Liver (tissue), 9 donors: ENCODE results near the gene CFAP45. TPM values are rescaled to one million over a fixed set of nuclear protein-coding genes. Genes with fewer than 3 reads are reported as not detected.

Source experiments
- DNase-seq: peaks from one replicate; pipeline ENCODE4 v3.0.0-alpha.2; 2017; ENCODE audit warnings: low spot score
- H3K27ac ChIP-seq, 2 donors: one replicate each; pipeline ENCODE4 v1.7.0; 2013; ENCODE audit warnings: inconsistent platforms in 2 of 2, low read length in 2 of 2, control low read depth in 1 of 2, low read depth in 1 of 2, mild to moderate bottlenecking in 1 of 2
- H3K27me3 ChIP-seq, 4 donors: one replicate each; pipeline versions ENCODE4 v1.6.1 to v1.7.0; 2013; ENCODE audit warnings: low read length in 3 of 4, inconsistent platforms in 1 of 4, mild to moderate bottlenecking in 1 of 4, moderate library complexity in 1 of 4; ENCODE audit not compliant: control insufficient read depth in 4 of 4, insufficient read depth in 4 of 4
- H3K36me3 ChIP-seq, 4 donors: one replicate each; pipeline versions ENCODE4 v1.6.1 to v1.7.0; 2013; ENCODE audit warnings: low read length in 3 of 4, mild to moderate bottlenecking in 3 of 4, low read depth in 1 of 4, moderate library complexity in 1 of 4; ENCODE audit not compliant: control insufficient read depth in 4 of 4, insufficient read depth in 3 of 4
- H3K4me1 ChIP-seq, 4 donors: one replicate each; pipeline versions ENCODE4 v1.6.1 to v1.7.0; 2013; ENCODE audit warnings: low read length in 3 of 4, mild to moderate bottlenecking in 3 of 4, moderate library complexity in 1 of 4; ENCODE audit not compliant: control insufficient read depth in 4 of 4, insufficient read depth in 4 of 4
- H3K4me3 ChIP-seq, 3 donors: one replicate each; pipeline versions ENCODE4 v1.6.1 to v1.7.0; 2013; ENCODE audit warnings: low read length in 3 of 3, control low read depth in 1 of 3, low read depth in 1 of 3, mild to moderate bottlenecking in 1 of 3
- H3K9ac ChIP-seq, 2 donors: one replicate each; pipeline ENCODE4 v1.7.0; 2013; ENCODE audit warnings: low read length in 2 of 2, mild to moderate bottlenecking in 2 of 2, moderate library complexity in 2 of 2, control low read depth in 1 of 2, low read depth in 1 of 2
- H3K9me3 ChIP-seq, 4 donors: one replicate each; pipeline versions ENCODE4 v1.6.1 to v1.7.0; 2013; ENCODE audit warnings: low read length in 3 of 4; ENCODE audit not compliant: control insufficient read depth in 4 of 4
- EGR1 ChIP-seq, 2 donors: IDR thresholded peaks; 2 replicates each; pipeline ENCODE4 v1.6.1; 2016 to 2018; ENCODE audit warnings: antibody characterized with exemption in 2 of 2, low read depth in 2 of 2
- FOXA1 ChIP-seq: IDR thresholded peaks from 2 replicates; pipeline ENCODE4 v1.6.1; 2016; ENCODE audit warnings: antibody characterized with exemption
- FOXA2 ChIP-seq: IDR thresholded peaks from 2 replicates; pipeline ENCODE4 v1.6.1; 2016; ENCODE audit warnings: antibody characterized with exemption
- GABPA ChIP-seq, 2 donors: IDR thresholded peaks in 1 of 2; conservative IDR thresholded peaks in 1 of 2; 2 replicates each; pipeline ENCODE4 v1.6.1; 2016; ENCODE audit warnings: antibody characterized with exemption in 2 of 2, mild to moderate bottlenecking in 1 of 2, moderate library complexity in 1 of 2
- HNF4A ChIP-seq, 2 donors: conservative IDR thresholded peaks; 2 replicates each; pipeline ENCODE4 v1.6.1; 2016; ENCODE audit warnings: antibody characterized with exemption in 2 of 2, mild to moderate bottlenecking in 2 of 2
- HNF4G ChIP-seq: IDR thresholded peaks from 2 replicates; pipeline ENCODE4 v1.6.1; 2016; ENCODE audit warnings: antibody characterized with exemption
- JUND ChIP-seq, 2 donors: IDR thresholded peaks; 2 replicates each; pipeline ENCODE4 v1.6.1; 2016; ENCODE audit warnings: antibody characterized with exemption in 2 of 2
- NR2F2 ChIP-seq: IDR thresholded peaks from 2 replicates; pipeline ENCODE4 v1.6.1; 2016; ENCODE audit warnings: antibody characterized with exemption
- RAD21 ChIP-seq, 2 donors: IDR thresholded peaks; 2 replicates each; pipeline ENCODE4 v1.6.1; 2016; ENCODE audit warnings: antibody characterized with exemption in 2 of 2, mild to moderate bottlenecking in 2 of 2
- RXRA ChIP-seq, 2 donors: IDR thresholded peaks; 2 replicates each; pipeline ENCODE4 v1.6.1; 2017 to 2018; ENCODE audit warnings: antibody characterized with exemption in 2 of 2, mild to moderate bottlenecking in 1 of 2
- SP1 ChIP-seq: IDR thresholded peaks from 2 replicates; pipeline ENCODE4 v1.6.1; 2018; ENCODE audit warnings: antibody characterized with exemption, mild to moderate bottlenecking
- TAF1 ChIP-seq: conservative IDR thresholded peaks from 2 replicates; pipeline ENCODE4 v1.6.1; 2016; ENCODE audit warnings: antibody characterized with exemption, mild to moderate bottlenecking
- ZBTB33 ChIP-seq: IDR thresholded peaks from 2 replicates; pipeline ENCODE4 v1.6.1; 2016; ENCODE audit warnings: antibody characterized with exemption
- WGBS: extraction: QIAGEN DNeasy Blood & Tissue Kit; methylation state at CpG from one replicate; pipeline ENCODE4 v1.1.7; 2013; 5-methylcytosine and 5-hydroxymethylcytosine counted together
- polyA plus RNA-seq, 2 donors: library from polyadenylated mRNA; stranded (reverse) in 1 of 2; unstranded in 1 of 2; fragments of 200-250 nt in 1 of 2; fragments of >200 nt in 1 of 2; fragmentation: Nextera tagmentation in 1 of 2; extraction: Ambion mirVana in 1 of 2; gene quantifications; one replicate each; pipeline versions ENCODE4 v1.2.1 to v1.2.3, GENCODE V29; 2013 to 2015
- total RNA-seq, 2 donors: library from RNA; depleted of rRNA; stranded (reverse); fragments of >200 nt; gene quantifications; one replicate each; pipeline ENCODE4 v1.2.3, GENCODE V29; 2014
- TF ChIP-seq, protein P1 (sequence below): fragments of 150-350 bp; IDR thresholded peaks from 2 replicates; pipeline ENCODE4 v1.5.1; 2017; ENCODE audit warnings: improper control_type of control experiment, low read depth, low read length; ENCODE audit not compliant: missing input control
- TF ChIP-seq, protein P2 (sequence below): IDR thresholded peaks from 2 replicates; pipeline ENCODE4 v1.6.1; 2016; ENCODE audit warnings: antibody characterized with exemption, mild to moderate bottlenecking
- TF ChIP-seq, protein P3 (sequence below): IDR thresholded peaks from 2 replicates; pipeline ENCODE4 v1.6.1; 2016; ENCODE audit warnings: antibody characterized with exemption
- donor health status: healthy.
- donor health status: healthy.
- donor health status: healthy.
- donor health status: healthy.
- donor health status: healthy.

CFAP45 gene
- total and polyA plus RNA-seq, 4 donors = 0.03 to 0.24 TPM; not detected in 2

DNA sequence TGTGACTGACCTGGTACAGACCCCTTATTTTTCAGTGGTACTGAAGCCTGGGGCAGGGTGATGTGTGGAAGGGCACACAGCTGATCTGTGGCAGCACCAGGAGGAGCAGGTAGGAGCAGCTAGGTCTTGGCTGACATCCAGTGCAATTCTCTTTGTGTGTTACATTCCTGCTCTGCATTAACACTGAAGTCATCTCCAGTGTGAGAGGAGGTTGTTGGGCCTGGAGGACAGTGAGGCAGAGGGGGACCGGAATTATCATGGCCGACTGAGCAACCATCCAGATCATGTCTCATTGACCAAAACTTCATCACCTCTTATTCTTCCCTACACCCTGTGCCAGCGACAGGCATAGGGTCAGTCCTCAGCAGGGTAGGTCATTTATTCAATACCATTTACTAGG is 71.8 kb downstream of the CFAP45 start:
- no peak overlapping the region for H3K27ac ChIP-seq
- H3K4me1 ChIP-seq = no peaks in the 10 kb centered on the region
- DNase-seq = no peak
- H3K9ac ChIP-seq = no peak overlapping the region
- TF ChIP-seq NR2F2 (no peak), RAD21 (IDR thresholded peaks at IDR 0.05) (no peak), EGR1 (IDR thresholded peaks at IDR 0.05; ENCODE audit: low read depth in 2 of 2) (no peak), ZBTB33 (no peak), GABPA (IDR thresholded peaks at IDR 0.05 in 1 of 2, conservative IDR thresholded peaks at IDR 0.05 in 1 of 2) (no peak)
- TF ChIP-seq, protein P1, sequence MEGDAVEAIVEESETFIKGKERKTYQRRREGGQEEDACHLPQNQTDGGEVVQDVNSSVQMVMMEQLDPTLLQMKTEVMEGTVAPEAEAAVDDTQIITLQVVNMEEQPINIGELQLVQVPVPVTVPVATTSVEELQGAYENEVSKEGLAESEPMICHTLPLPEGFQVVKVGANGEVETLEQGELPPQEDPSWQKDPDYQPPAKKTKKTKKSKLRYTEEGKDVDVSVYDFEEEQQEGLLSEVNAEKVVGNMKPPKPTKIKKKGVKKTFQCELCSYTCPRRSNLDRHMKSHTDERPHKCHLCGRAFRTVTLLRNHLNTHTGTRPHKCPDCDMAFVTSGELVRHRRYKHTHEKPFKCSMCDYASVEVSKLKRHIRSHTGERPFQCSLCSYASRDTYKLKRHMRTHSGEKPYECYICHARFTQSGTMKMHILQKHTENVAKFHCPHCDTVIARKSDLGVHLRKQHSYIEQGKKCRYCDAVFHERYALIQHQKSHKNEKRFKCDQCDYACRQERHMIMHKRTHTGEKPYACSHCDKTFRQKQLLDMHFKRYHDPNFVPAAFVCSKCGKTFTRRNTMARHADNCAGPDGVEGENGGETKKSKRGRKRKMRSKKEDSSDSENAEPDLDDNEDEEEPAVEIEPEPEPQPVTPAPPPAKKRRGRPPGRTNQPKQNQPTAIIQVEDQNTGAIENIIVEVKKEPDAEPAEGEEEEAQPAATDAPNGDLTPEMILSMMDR = no peak
- TF ChIP-seq, protein P2, sequence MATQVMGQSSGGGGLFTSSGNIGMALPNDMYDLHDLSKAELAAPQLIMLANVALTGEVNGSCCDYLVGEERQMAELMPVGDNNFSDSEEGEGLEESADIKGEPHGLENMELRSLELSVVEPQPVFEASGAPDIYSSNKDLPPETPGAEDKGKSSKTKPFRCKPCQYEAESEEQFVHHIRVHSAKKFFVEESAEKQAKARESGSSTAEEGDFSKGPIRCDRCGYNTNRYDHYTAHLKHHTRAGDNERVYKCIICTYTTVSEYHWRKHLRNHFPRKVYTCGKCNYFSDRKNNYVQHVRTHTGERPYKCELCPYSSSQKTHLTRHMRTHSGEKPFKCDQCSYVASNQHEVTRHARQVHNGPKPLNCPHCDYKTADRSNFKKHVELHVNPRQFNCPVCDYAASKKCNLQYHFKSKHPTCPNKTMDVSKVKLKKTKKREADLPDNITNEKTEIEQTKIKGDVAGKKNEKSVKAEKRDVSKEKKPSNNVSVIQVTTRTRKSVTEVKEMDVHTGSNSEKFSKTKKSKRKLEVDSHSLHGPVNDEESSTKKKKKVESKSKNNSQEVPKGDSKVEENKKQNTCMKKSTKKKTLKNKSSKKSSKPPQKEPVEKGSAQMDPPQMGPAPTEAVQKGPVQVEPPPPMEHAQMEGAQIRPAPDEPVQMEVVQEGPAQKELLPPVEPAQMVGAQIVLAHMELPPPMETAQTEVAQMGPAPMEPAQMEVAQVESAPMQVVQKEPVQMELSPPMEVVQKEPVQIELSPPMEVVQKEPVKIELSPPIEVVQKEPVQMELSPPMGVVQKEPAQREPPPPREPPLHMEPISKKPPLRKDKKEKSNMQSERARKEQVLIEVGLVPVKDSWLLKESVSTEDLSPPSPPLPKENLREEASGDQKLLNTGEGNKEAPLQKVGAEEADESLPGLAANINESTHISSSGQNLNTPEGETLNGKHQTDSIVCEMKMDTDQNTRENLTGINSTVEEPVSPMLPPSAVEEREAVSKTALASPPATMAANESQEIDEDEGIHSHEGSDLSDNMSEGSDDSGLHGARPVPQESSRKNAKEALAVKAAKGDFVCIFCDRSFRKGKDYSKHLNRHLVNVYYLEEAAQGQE = no peak
- H3K9me3 ChIP-seq = no peaks in the 10 kb centered on the region
- no peak overlapping the region for H3K4me3 ChIP-seq
- no peaks in the 10 kb centered on the region for H3K27me3 ChIP-seq
- H3K36me3 ChIP-seq = no peaks in the 10 kb centered on the region
- WGBS = 84% methylated on average over 3 of the region's 3 CpGs

DNA sequence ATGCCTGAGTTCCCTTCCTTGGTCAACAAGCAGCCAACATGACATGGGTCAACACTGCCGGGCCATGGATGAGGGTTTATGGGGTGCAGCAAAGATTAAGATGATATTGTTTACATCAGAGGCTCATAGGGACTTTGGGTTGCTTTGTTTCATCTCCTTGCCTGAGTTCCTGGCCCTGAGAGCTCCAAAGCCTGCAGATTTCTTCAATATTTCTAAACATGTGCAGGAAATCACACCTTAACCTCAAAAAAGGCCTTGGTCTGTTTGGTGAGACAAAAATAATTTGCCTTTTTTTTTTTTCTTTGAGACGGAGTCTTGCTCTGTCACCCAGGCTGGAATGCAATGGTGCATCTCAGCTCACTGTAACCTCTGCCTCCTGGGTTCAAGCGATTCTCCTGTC is 72.4 kb downstream of the CFAP45 start:
- Histone ChIP-seq H3K9me3 (no peaks in the 10 kb centered on the region), H3K4me3 (no peak overlapping the region), H3K36me3 (no peaks in the 10 kb centered on the region), H3K4me1 (no peaks in the 10 kb centered on the region), H3K9ac (no peak overlapping the region), H3K27ac (no peak overlapping the region), H3K27me3 (no peaks in the 10 kb centered on the region)
- DNase-seq = no peak
- TF ChIP-seq HNF4A (conservative IDR thresholded peaks at IDR 0.05) (no peak), FOXA2 (no peak), ZBTB33 (no peak), HNF4G (no peak), RAD21 (IDR thresholded peaks at IDR 0.05) (no peak), TAF1 (no peak), RXRA (IDR thresholded peaks at IDR 0.05) (no peak), FOXA1 (no peak), SP1 (no peak), EGR1 (IDR thresholded peaks at IDR 0.05; ENCODE audit: low read depth in 2 of 2) (no peak), JUND (IDR thresholded peaks at IDR 0.05) (no peak)
- TF ChIP-seq, protein P3, sequence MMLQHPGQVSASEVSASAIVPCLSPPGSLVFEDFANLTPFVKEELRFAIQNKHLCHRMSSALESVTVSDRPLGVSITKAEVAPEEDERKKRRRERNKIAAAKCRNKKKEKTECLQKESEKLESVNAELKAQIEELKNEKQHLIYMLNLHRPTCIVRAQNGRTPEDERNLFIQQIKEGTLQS = no peak
- TF ChIP-seq, protein P1 = no peak
- TF ChIP-seq, protein P2 = no peak
- 87% methylated on average over 3 of the region's 3 CpGs for WGBS
